ENCODE measurements around the gene ADAMTSL1. TPM values are rescaled to one million over a fixed set of nuclear protein-coding genes. Genes with fewer than 3 reads are reported as not detected.

ADAMTSL1 gene
- total RNA-seq, 1 experiment from 2014 or later: not detected

- Mint-ChIP-seq H3K4me3 (ENCODE audit: low read depth, unreplicated experiment) (no peak overlapping the region), H3K4me1 (ENCODE audit: low read depth, unreplicated experiment) (no peaks in the 10 kb centered on the region), H3K27ac (ENCODE audit: unreplicated experiment) (no peak overlapping the region), H3K36me3 (ENCODE audit: insufficient read depth, unreplicated experiment) (no peaks in the 10 kb centered on the region), H3K27me3 (ENCODE audit: unreplicated experiment) (peaks cover 16% of the 10 kb centered on the region), H3K9me3 (ENCODE audit: low read depth, unreplicated experiment) (no peaks in the 10 kb centered on the region)
- no TSS peak for BruUV-seq (replicated peaks)
- no peak for TF ChIP-seq CTCF (IDR thresholded peaks at IDR 0.05; ENCODE audit: unreplicated experiment)
- intact Hi-C loops (cut with micrococcal nuclease; ENCODE audit: unreplicated experiment): no loop called here
- CTCF ChIA-PET: no interaction called here
- no peak for DNase-seq
These were observed 25.1 kb downstream of the ADAMTSL1 start for GRCh38 chr9:18499062-18499461.

- BruUV-seq (replicated peaks): no TSS peak
- no peak for DNase-seq
- intact Hi-C loops (cut with micrococcal nuclease; ENCODE audit: unreplicated experiment): no loop called here
- no peaks in the 10 kb centered on the region for H3K36me3 Mint-ChIP-seq (ENCODE audit: insufficient read depth, unreplicated experiment)
- no peak overlapping the region for H3K4me3 Mint-ChIP-seq (ENCODE audit: low read depth, unreplicated experiment)
- H3K9me3 Mint-ChIP-seq (ENCODE audit: low read depth, unreplicated experiment): no peaks in the 10 kb centered on the region
- CTCF ChIA-PET: no interaction called here
- H3K27me3 Mint-ChIP-seq (ENCODE audit: unreplicated experiment): peaks cover 7% of the 10 kb centered on the region
- H3K27ac Mint-ChIP-seq (ENCODE audit: unreplicated experiment): no peak overlapping the region
- no peaks in the 10 kb centered on the region for H3K4me1 Mint-ChIP-seq (ENCODE audit: low read depth, unreplicated experiment)
- no peak for TF ChIP-seq CTCF (IDR thresholded peaks at IDR 0.05; ENCODE audit: unreplicated experiment)
These were observed 26.0 kb downstream of the ADAMTSL1 start for GRCh38 chr9:18499980-18500379.

- no peak for DNase-seq
- no peaks in the 10 kb centered on the region for H3K9me3 Mint-ChIP-seq (ENCODE audit: low read depth, unreplicated experiment)
- peaks cover 2% of the 10 kb centered on the region for H3K27me3 Mint-ChIP-seq (ENCODE audit: unreplicated experiment)
- no peaks in the 10 kb centered on the region for H3K36me3 Mint-ChIP-seq (ENCODE audit: insufficient read depth, unreplicated experiment)
- H3K4me1 Mint-ChIP-seq (ENCODE audit: low read depth, unreplicated experiment): no peaks in the 10 kb centered on the region
- TF ChIP-seq CTCF (IDR thresholded peaks at IDR 0.05; ENCODE audit: unreplicated experiment): no peak
- no TSS peak for BruUV-seq (replicated peaks)
- CTCF ChIA-PET: no interaction called here
- H3K27ac Mint-ChIP-seq (ENCODE audit: unreplicated experiment): no peak overlapping the region
- intact Hi-C loops (cut with micrococcal nuclease; ENCODE audit: unreplicated experiment): no loop called here
- no peak overlapping the region for H3K4me3 Mint-ChIP-seq (ENCODE audit: low read depth, unreplicated experiment)
These were observed 26.5 kb downstream of the ADAMTSL1 start for GRCh38 chr9:18500451-18500850.

- Mint-ChIP-seq H3K27me3 (ENCODE audit: unreplicated experiment) (no peaks in the 10 kb centered on the region), H3K36me3 (ENCODE audit: insufficient read depth, unreplicated experiment) (no peaks in the 10 kb centered on the region), H3K4me1 (ENCODE audit: low read depth, unreplicated experiment) (no peaks in the 10 kb centered on the region), H3K4me3 (ENCODE audit: low read depth, unreplicated experiment) (no peak overlapping the region), H3K27ac (ENCODE audit: unreplicated experiment) (no peak overlapping the region), H3K9me3 (ENCODE audit: low read depth, unreplicated experiment) (no peaks in the 10 kb centered on the region)
- CTCF ChIA-PET: no interaction called here
- DNase-seq: no peak
- BruUV-seq (replicated peaks): no TSS peak
- no peak for TF ChIP-seq CTCF (IDR thresholded peaks at IDR 0.05; ENCODE audit: unreplicated experiment)
- intact Hi-C loops (cut with micrococcal nuclease; ENCODE audit: unreplicated experiment): no loop called here
These were observed 28.0 kb downstream of the ADAMTSL1 start for GRCh38 chr9:18501949-18502348.
